Ishikawa (cell line): ENCODE data around the gene TAF15.
A peak's percentile ranks its signal among the peaks of the same experiment; 100 is the strongest.

Source experiments
- CEBPB ChIP-seq: IDR thresholded peaks from 2 replicates; pipeline ENCODE4 v1.6.1; 2012
- CREB1 ChIP-seq: IDR thresholded peaks from 2 replicates; pipeline ENCODE4 v1.6.1; 2012; ENCODE audit warnings: low read depth
- EGR1 ChIP-seq: IDR thresholded peaks from 2 replicates; pipeline ENCODE4 v1.6.1; 2012
- EP300 ChIP-seq: IDR thresholded peaks from 2 replicates; pipeline ENCODE4 v1.6.1; 2012; ENCODE audit warnings: borderline replicate concordance
- FOXM1 ChIP-seq: IDR thresholded peaks from 2 replicates; pipeline ENCODE4 v1.6.1; 2012; ENCODE audit warnings: low read depth, borderline replicate concordance
- MAX ChIP-seq: IDR thresholded peaks from 2 replicates; pipeline ENCODE4 v1.6.1; 2012
- NFIC ChIP-seq: IDR thresholded peaks from 2 replicates; pipeline ENCODE4 v1.6.1; 2012
- RAD21 ChIP-seq: IDR thresholded peaks from 2 replicates; pipeline ENCODE4 v1.6.1; 2012; ENCODE audit warnings: low read depth
- REST ChIP-seq: IDR thresholded peaks from 2 replicates; pipeline ENCODE4 v1.6.1; 2012; ENCODE audit warnings: low read depth, mild to moderate bottlenecking
- TAF1 ChIP-seq: IDR thresholded peaks from 2 replicates; pipeline ENCODE4 v1.6.1; 2012; ENCODE audit warnings: low read depth, mild to moderate bottlenecking
- TCF12 ChIP-seq: IDR thresholded peaks from 2 replicates; pipeline ENCODE4 v1.6.1; 2012; ENCODE audit warnings: low read depth
- TEAD4 ChIP-seq: IDR thresholded peaks from 2 replicates; pipeline ENCODE4 v1.6.1; 2012
- USF1 ChIP-seq: IDR thresholded peaks from 2 replicates; pipeline ENCODE4 v1.6.1; 2012
- YY1 ChIP-seq: IDR thresholded peaks from 2 replicates; pipeline ENCODE4 v1.6.1; 2012; ENCODE audit warnings: low read depth
- ZBTB7A ChIP-seq: IDR thresholded peaks from 2 replicates; pipeline ENCODE4 v1.6.1; 2012; ENCODE audit warnings: low read depth

Gene TAF15

GRCh38 chr17:35849469-35850348 lies 40.4 kb downstream of the TAF15 start:
- TF ChIP-seq NFIC (no peak), CEBPB (no peak), RAD21 (peak; percentile 48), MAX (no peak)

- TF ChIP-seq EP300 (no peak), CEBPB (no peak), TCF12 (no peak), CREB1 (no peak), RAD21 (no peak), TEAD4 (no peak), MAX (no peak), TAF1 (no peak), FOXM1 (no peak), YY1 (no peak), NFIC (no peak)
Measured at GRCh38 chr17:35855965-35856364, 46.7 kb downstream of the TAF15 start.

DNA sequence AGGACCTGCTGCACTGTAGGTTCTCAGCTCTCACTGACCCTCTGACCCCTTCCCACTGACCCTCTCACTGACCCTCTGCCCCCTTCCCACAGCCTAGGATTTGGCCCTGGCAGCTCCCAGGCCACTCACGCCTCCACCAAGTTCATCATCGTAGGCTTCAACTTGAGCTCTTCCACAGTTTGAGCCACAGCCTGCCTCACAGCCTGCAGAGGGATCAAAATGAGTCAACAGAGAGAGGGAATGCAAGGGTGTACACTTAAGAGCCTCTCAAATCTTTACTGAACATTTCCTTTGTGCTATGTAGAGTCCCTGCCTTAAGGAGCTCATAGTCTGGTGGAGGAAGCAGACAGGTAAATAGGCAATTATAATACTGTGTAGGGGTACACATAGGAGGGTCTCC lies 47.3 kb downstream of the TAF15 start:
- no peak for TF ChIP-seq REST
- TF ChIP-seq TEAD4, result no peak
- no peak for TF ChIP-seq RAD21
- no peak for TF ChIP-seq YY1
- TF ChIP-seq EGR1, result no peak
- TF ChIP-seq TCF12, result no peak
- TF ChIP-seq EP300, result no peak
- TF ChIP-seq MAX, result no peak
- no peak for TF ChIP-seq ZBTB7A
- TF ChIP-seq TAF1, result no peak
- TF ChIP-seq USF1, result no peak
- TF ChIP-seq CREB1, result no peak
- no peak for TF ChIP-seq FOXM1
- TF ChIP-seq CEBPB, result no peak

- TF ChIP-seq REST (no peak), ZBTB7A (no peak), MAX (no peak), TAF1 (no peak), USF1 (no peak), CEBPB (no peak), EP300 (no peak), YY1 (no peak), TCF12 (no peak), NFIC (no peak)
Measured at GRCh38 chr17:35864853-35865252, 55.6 kb downstream of the TAF15 start.

GRCh38 chr17:35865412-35866340 lies 56.4 kb downstream of the TAF15 start:
- TF ChIP-seq YY1 (no peak), CEBPB (no peak), EGR1 (no peak), CREB1 (no peak), TCF12 (no peak), NFIC (no peak)
